GM23248 (cell line): ENCODE measurements around the gene TEAD4.

Experiments
- EZH2 ChIP-seq: fragments of 200-600 bp; sonication (generic); IDR thresholded peaks from 2 replicates; pipeline ENCODE4 v1.6.1; 2018; ENCODE audit warnings: antibody characterized with exemption, mild to moderate bottlenecking; ENCODE audit not compliant: insufficient read depth, poor library complexity, severe bottlenecking
- EZH2phosphoT487 ChIP-seq: fragments of 200-600 bp; sonication (generic); IDR thresholded peaks from 2 replicates; pipeline ENCODE4 v1.6.1; 2018; ENCODE audit warnings: antibody characterized with exemption, moderate library complexity, mild to moderate bottlenecking, low read depth; ENCODE audit not compliant: insufficient read depth

DNA sequence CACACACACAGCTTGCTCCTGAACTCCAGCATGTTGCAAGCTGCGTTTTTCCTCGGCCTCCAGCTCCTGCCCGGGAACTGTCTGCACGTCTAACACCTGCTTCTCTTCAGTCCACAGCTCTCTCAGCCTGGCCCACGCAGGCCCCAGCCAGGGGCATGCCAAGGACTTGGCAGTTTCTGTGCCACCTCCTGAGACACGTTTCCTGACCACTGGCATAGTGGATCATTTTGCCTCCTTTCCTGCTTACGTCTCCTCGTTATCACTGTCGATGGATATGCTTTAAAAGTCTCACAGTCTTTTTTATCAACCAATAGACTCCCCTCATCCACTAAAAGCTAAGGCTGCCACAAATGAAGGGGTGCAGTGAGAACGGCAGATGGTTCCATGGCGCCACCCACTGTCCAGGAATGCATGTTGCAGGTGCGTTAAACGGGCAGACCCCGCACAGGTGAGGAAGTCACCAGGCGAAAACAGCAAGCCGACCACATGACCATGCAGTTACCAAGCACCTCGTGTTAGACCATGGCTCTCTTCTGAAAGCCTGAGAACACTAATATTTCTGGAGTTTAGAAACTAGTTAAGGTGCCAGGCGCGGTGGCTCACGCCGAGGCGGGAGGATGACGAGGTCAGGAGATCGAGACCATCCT lies 14.7 kb upstream of the TEAD4 start:
- TF ChIP-seq EZH2phosphoT487: no peak
- TF ChIP-seq EZH2: no peak
